Activated T-helper 9 cell treated with anti-CD3 and anti-CD28 coated beads, Interleukin-2, amount 50 U/mL, for 16 hours (primary cell): Measurements from ENCODE around the gene ETS2.
"Not testable (repeated sequence)": the region's sequence is repeated elsewhere in the genome, so short reads cannot be mapped to it uniquely, and the experiment has no call there.

Experiments
- DNase-seq: peaks from one replicate; pipeline ENCODE4 v3.0.0-alpha.2; 2020; ENCODE audit warnings: low read depth

The ETS2 gene

GRCh38 chr21:38839328-38840286 lies 33.9 kb downstream of the ETS2 start:
- DNase-seq: no peak

DNA sequence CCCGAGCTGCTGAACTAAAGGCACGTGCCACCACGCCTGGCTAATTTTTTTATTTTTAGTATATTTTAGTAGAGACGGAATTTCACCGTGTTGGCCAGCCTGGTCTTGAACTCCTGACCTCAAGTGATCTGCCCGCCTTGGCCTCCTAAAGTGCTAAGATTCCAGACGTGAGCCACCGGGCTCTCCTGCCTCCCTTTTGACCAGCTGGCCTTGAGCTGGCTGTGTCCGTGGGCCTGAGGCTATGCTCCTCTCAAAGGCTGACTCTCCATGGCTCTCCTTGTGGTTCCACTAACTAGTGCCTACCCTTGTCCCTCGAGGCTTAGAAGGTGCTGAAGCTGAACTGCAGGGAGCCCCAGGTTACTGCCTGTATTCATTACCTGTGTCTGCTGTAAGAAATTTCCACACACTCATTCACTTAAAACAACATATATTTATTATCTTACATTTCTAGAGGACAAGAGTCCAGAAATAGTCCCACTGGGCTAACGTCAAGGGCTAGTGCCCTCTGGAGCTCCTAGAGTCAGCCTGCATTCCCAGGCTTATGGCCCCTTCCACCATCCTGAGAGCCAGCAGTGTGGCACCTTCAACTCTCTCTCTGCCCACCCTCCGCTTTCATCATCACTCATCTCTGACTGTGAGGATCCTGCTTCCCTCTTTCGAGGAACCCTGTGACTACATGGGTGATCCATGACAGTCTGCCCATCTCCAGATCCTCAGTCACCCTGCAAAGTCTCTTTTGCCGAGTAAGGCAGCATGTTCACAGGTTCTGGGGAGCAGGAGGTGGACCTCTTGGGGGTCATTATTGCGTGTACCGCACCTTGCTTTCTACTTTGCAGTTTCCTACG lies 34.9 kb downstream of the ETS2 start:
- no peak for DNase-seq

DNA sequence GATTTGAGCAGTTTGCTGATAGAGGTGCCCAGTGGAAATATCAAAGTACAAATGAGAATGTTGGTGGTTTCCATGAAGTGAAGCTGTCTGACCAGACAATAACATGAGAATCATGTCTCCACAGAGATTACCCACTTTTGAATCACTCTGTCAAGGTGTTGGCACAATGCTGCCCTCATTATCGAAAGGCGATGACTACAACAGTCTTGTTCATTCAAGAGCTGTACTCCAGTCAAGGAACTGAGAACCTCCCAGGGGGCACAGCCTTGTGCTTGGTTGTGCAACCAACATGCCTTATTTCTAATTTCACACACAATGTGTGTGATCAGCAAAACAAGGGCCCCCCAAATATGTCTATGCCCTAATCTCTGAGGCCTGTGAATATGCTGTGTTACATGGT lies 35.7 kb downstream of the ETS2 start:
- DNase-seq: no peak

DNA sequence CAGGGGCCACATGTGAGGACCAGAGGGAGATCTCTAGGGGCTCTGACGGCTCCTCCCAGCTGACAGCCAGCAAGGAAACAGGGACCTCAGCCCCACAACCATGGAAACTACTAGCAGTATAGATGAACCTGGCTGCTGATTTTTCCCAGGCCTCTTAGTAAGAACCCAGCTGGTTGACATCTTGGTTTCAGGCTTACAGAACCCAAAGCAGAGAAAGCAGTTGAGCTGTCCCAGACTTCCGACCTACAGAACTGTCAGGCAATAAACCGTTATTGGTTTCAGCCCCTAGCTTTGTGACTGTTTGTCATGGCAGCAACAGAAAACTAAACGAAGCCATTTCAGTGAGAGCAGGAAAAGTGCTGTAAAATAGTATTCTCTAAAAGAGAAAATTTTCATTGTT lies 36.4 kb downstream of the ETS2 start:
- no peak for DNase-seq

DNA sequence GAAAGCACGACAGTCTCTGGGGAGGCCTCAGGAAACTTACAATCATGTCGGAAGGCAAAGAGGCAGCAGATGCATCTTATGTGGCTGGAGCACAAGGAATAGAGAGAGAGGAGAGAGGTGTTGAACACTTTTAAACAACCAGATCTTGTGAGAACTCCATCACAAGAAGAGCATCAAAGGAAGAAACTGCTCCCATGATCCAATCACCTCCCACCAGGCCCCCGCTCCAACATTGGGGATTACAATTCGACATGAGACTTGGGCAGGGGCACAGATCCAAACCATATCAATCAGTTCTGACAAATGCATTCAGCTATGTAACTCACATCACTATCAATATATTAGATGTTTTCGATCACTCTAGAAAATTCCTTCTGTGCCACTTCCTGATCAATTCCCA lies 37.6 kb downstream of the ETS2 start:
- DNase-seq: no peak

DNA sequence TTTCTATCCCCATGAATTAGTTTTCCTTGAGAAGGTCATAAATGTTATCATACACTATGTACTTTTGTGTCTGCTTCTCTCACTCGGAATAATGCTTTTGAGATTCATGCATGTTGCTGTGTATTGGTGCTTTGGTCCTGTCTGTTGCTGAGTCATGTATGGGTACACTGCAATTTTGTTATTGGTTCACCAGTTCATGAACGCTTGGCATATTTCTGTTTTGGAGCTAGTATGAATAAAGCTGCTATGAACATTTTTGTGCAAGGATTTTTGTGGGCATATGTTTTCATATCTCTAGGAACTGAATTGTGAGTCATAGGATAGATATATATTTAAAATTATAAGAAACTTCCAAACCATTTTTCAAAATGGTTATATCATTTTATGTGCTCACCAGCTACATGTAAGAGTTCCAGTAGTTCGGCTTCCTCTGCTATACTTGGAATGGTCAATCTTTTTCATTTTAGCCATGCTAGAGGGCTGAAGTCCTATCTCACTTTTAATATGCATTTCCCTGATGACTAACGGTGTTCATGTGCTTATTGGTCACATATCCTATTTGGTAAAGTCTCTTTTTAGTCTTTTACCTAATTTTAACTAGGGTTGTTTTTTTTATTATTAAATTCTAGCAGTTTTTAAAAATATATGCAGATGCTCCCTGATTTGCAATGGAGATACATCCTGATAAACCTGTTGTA lies 38.2 kb downstream of the ETS2 start:
- no peak for DNase-seq

- DNase-seq: not testable (repeated sequence)
These were observed 39.6 kb downstream of the ETS2 start for GRCh38 chr21:38845374-38845773.

DNA sequence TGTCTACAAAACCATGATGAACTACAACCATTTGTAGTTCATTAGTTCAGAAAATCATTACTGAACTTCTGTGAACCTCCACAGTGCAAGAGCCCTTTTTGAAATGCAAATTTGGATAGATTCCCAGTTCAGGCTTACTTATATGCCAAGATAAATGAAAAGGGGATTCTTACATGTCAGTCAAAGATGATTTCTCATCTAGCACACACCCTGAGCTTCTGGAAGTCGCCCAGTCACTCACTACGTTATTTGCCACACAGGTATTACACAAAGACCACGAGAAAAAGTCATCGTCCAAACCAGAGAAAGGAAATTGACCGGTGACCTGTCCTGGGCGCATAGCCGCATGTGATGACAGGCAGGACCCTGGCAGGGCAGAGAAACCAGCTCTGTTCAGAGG lies 41.8 kb downstream of the ETS2 start:
- DNase-seq: no peak

DNA sequence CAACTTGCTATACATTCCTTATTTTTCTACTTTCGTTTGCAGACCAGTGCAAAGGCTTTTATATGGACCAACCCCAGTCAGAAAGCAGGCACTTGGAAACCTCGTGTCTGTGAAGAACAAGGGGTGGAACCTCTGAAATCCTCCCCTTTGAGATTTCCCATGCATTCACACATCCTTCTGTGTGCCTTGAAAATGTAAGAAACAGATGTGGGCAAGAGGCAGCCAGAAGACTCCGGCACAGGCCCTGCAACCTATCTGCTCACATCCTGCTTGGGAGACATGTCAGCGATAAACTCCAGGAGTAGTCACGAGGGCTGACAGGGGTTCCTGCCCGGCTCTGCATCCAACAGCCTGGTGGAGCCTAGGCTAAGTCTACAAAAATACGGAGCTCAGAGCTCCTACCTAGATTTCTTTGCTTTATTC lies 42.5 kb downstream of the ETS2 start:
- DNase-seq: no peak

DNA sequence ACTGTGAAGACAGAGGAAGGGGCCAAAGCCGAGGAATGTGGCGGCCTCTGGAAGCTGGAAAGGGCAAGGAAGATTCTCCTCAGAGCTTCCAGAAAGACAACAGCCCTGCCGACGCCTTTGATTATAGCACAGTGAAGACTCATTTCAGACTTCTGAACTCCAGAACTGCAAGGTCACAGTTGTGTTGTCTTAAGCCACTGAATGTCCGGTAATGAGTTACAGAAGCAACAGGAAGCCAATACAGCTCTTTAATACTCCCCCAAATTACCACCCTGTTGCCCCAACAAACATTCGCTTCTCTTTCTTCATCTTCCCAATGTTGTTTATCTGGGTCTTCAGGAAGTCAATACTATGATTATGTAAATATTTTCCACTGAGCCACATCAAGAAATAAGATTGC lies 44.0 kb downstream of the ETS2 start:
- DNase-seq: no peak

DNA sequence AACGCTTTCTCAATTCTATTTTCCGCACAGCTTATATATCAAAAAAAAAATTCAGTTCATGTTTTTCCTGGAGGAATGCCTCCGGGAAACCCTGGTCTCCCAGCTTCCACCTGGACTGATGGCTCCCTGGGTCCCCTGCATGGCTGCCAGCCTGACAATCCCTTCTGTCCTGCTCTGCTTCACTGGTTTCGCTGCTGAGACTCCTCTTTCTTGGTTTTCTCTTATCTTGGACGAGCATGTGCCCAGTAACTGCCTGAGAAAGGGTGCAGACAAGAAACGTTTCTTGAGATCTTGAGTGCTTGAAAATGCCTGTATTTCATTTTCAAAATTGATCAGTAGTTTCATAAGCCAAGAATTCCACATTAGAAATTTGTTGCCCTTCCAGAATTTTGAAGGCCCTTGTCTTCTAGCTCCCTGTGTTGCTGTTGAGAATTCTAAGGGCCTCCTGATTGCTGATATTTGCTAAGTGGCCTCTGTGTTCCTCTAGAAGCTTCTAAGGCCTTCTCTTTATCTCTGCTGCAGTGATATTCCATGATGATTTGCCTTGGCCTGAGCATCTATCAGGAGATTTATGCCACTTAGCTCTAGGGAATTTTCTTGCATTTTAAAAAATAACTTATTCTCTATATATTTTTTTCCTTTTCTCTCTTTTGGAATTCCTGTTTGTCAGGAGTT lies 44.7 kb downstream of the ETS2 start:
- no peak for DNase-seq

DNA sequence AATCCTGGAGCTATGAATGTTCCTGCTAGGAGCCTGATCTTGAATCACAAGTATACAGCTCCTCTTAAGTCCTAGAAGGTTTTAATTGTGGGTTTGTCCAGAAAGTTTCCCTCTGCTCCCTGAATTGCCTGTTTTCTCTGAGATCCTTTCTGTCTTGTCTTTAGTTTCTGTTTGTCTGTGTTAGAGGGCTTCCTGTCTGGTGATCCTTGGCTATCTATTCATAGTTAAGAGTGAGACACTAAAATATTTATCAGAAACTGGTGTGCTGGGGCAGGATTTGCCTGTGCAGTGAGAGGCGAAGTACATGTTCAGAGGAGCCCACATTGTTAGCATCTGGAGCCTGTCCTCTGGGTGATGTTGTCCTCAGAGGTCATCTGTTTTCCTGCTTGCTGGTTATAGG lies 45.4 kb downstream of the ETS2 start:
- DNase-seq: no peak

- no peak for DNase-seq
These were observed 46.5 kb downstream of the ETS2 start for GRCh38 chr21:38852278-38852677.

- no peak for DNase-seq
These were observed 47.0 kb downstream of the ETS2 start for GRCh38 chr21:38852708-38853107.

DNA sequence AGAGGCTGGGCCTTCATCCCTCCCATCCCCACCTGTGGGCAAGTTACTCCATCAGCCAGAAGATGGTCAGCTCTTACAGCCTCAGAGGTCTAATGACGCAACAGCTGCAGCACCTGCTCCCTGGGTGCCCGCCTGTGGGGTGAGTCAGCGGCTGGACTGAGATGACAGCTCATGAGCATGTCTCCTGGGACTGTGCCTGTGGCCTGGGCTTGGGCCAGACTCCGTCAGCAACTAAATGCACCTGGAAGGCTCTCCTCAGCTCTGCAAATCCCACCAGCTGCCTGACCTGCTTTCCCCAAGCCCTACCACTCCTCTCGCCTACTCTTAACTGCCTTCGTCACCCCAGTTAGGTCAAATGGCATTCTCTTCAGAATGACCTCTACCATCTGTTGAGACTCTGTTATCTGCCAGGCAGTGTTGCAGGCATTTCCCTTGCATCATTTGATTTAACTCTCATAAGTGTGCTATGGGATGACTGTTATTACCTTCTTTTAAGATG lies 47.7 kb downstream of the ETS2 start:
- DNase-seq: no peak

DNA sequence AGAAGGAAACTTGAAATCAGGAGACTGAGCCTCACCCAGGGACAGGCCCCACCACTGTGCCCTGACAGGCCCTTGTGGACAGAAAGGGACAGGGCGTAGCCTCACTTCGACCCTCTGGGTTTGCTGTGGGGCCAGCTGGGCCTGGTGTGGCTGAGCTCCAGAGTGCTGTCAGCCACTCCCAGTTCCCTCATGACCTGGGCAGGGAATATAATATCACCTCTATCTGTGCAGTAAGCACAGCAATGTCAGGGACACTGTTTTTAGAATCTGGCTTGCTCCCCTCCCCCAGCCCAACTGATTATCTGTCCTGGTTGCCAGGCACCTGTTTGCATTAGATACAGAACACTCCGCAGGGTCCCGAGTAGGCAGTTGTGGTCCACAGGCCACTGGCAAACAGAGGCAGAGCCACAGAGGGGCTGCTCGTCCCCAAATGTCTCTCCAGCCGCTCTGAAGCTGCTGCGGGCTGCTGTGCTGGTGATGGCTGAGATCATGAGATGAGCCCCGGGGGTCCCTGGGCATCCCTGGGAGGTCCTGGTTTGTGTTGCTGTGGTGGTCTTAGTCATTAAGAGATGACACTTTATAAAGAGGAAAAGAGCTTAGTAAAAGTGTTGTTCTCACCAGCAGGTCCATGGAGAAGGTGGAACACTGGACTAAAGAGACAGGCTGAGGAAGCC lies 51.6 kb downstream of the ETS2 start:
- no peak for DNase-seq

- DNase-seq: no peak
These were observed 52.5 kb downstream of the ETS2 start for GRCh38 chr21:38858026-38858811.

GRCh38 chr21:38858812-38859205 lies 53.1 kb downstream of the ETS2 start:
- no peak for DNase-seq

- DNase-seq: no peak
These were observed 54.1 kb downstream of the ETS2 start for GRCh38 chr21:38859852-38860251.

- no peak for DNase-seq
These were observed 55.3 kb downstream of the ETS2 start for GRCh38 chr21:38861056-38861455.
